ENCODE measurements around the gene LCTL. TPM values are rescaled to one million over a fixed set of nuclear protein-coding genes. Genes with fewer than 3 reads are reported as not detected.

LCTL gene
- polyA plus RNA-seq, 1 of the 3 experiments (the other 2 are of a cell fraction): 1.9 TPM

- TF ChIP-seq, protein P1, sequence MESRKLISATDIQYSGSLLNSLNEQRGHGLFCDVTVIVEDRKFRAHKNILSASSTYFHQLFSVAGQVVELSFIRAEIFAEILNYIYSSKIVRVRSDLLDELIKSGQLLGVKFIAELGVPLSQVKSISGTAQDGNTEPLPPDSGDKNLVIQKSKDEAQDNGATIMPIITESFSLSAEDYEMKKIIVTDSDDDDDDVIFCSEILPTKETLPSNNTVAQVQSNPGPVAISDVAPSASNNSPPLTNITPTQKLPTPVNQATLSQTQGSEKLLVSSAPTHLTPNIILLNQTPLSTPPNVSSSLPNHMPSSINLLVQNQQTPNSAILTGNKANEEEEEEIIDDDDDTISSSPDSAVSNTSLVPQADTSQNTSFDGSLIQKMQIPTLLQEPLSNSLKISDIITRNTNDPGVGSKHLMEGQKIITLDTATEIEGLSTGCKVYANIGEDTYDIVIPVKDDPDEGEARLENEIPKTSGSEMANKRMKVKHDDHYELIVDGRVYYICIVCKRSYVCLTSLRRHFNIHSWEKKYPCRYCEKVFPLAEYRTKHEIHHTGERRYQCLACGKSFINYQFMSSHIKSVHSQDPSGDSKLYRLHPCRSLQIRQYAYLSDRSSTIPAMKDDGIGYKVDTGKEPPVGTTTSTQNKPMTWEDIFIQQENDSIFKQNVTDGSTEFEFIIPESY (IDR thresholded peaks at IDR 0.05; ENCODE audit: borderline replicate concordance, low read depth): no peak
- no peak for TF ChIP-seq TCF12 (IDR thresholded peaks at IDR 0.05)
- TF ChIP-seq NRF1 (IDR thresholded peaks at IDR 0.05; ENCODE audit: low read depth, low read length): no peak
- TF ChIP-seq JUND (IDR thresholded peaks at IDR 0.05): no peak
- no peak for TF ChIP-seq IRF3 (IDR thresholded peaks at IDR 0.05; ENCODE audit: low read depth, low read length)
- no peak for TF ChIP-seq ELF1 (IDR thresholded peaks at IDR 0.05)
- no peak for TF ChIP-seq MAX (IDR thresholded peaks at IDR 0.05; ENCODE audit: low read depth)
- no peak for TF ChIP-seq RFX5 (IDR thresholded peaks at IDR 0.05; ENCODE audit: low read length)
- no peak for TF ChIP-seq YY1 (IDR thresholded peaks at IDR 0.05; ENCODE audit: low read depth)
- no peak for TF ChIP-seq GABPA (IDR thresholded peaks at IDR 0.05; ENCODE audit: low read depth)
Observed at GRCh38 chr15:66563126-66563525, 2.7 kb downstream of the LCTL start (continued).

DNA sequence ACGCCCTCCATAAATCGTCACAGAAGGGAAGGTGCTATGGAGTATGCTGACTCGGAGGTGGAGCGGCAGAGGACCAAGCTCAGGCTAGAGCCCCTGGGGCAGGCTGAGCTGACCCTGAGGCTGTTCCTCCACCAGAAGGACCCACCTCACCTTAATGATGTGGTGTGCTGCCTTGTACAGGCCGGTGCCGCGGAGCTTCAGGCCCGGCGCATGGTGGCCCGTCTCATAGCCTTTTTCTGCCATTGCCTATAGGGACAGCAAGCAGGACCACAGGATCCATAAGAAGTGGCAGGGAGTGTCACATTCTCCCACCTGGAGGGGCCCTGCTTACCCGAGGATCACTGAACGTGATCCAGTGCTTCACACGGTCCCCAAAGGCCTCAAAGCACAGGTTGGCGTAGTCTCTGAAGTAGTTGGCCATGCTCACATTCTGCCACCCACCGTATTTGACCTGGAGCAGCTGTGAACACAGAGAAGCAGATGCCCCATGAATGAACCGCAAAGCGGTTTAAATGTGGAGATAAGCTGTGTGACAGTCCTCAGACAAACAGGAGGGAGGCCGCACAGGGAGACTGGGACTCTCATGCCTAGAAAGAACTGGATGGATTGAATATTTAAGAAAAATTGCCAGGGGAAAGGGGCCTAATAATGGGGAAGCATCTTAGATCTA lies 4.8 kb downstream of the LCTL start:
- no peak for DNase-seq

More for the DNA sequence above, 4.8 kb downstream of the LCTL start:
- Histone ChIP-seq H4K20me1 (ENCODE audit: insufficient read depth) (no peaks in the 10 kb centered on the region), H3F3A (replicated peaks; ENCODE audit: insufficient read depth) (no peaks in the 10 kb centered on the region), H3K79me2 (ENCODE audit: insufficient read depth) (no peaks in the 10 kb centered on the region), H3K4me1 (ENCODE audit: control insufficient read depth in 1 of 2, insufficient read depth in 2 of 2, low read depth in 1 of 2, low read length in 1 of 2) (peaks cover 3 to 5% of the 10 kb centered on the region in 2 experiments; a peak in 2 of 4 replicates), H3K36me3 (replicated peaks in 1 of 2; ENCODE audit: control insufficient read depth in 1 of 2, insufficient read depth in 2 of 2, low read length in 1 of 2) (peaks cover 0 to under 1% of the 10 kb centered on the region in 2 experiments), H3K27ac (ENCODE audit: low read depth in 2 of 2, low read length in 1 of 2) (no peak overlapping the region), H3K9ac (no peak overlapping the region), H3K4me3 (ENCODE audit: low read depth in 2 of 2, low read length in 1 of 2) (no peak overlapping the region), H3K9me2 (no peaks in the 10 kb centered on the region), H3K27me3 (ENCODE audit: insufficient read depth) (no peaks in the 10 kb centered on the region), H3K4me2 (no peak overlapping the region), H3K9me3 (no peaks in the 10 kb centered on the region), H2AFZ (ENCODE audit: low read depth) (no peak overlapping the region)
- 96% methylated on average over 13 of the region's 18 CpGs for WGBS (ENCODE audit: low lambda C conversion rate)
- TF ChIP-seq, protein P2, sequence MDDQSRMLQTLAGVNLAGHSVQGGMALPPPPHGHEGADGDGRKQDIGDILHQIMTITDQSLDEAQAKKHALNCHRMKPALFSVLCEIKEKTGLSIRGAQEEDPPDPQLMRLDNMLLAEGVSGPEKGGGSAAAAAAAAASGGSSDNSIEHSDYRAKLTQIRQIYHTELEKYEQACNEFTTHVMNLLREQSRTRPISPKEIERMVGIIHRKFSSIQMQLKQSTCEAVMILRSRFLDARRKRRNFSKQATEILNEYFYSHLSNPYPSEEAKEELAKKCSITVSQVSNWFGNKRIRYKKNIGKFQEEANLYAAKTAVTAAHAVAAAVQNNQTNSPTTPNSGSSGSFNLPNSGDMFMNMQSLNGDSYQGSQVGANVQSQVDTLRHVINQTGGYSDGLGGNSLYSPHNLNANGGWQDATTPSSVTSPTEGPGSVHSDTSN (IDR thresholded peaks at IDR 0.05): no peak
- TF ChIP-seq POLR2AphosphoS5 (IDR thresholded peaks at IDR 0.05; ENCODE audit: low read depth, low read length) (no peak), MAX (IDR thresholded peaks at IDR 0.05; ENCODE audit: low read depth) (no peak), REST (IDR thresholded peaks at IDR 0.05; ENCODE audit: low read depth, low read length) (no peak), NRF1 (IDR thresholded peaks at IDR 0.05; ENCODE audit: low read depth, low read length) (no peak), NFIC (IDR thresholded peaks at IDR 0.05; ENCODE audit: borderline replicate concordance) (no peak), MEF2A (IDR thresholded peaks at IDR 0.05; ENCODE audit: borderline replicate concordance, low read depth) (no peak)
- POLR2A ChIA-PET: no interaction called here
- CTCF ChIA-PET: interaction anchor here (0.7 kb wide), 1 partner anchor 55 kb away, joined by 3 read pairs; no protein-coding TSS in a partner anchor
